ENCODE results near the gene CCDC93.
"Not testable (repeated sequence)": the region's sequence is repeated elsewhere in the genome, so short reads cannot be mapped to it uniquely, and the experiment has no call there.

CCDC93 gene

GRCh38 chr2:118044854-118045253 lies 31.0 kb upstream of the CCDC93 start:
- DNase-seq, result no peak

- no peak for DNase-seq
Observed at GRCh38 chr2:118044103-118044716, 30.3 kb upstream of the CCDC93 start.

GRCh38 chr2:118040891-118041290 lies 27.0 kb upstream of the CCDC93 start:
- DNase-seq, result no peak

DNA sequence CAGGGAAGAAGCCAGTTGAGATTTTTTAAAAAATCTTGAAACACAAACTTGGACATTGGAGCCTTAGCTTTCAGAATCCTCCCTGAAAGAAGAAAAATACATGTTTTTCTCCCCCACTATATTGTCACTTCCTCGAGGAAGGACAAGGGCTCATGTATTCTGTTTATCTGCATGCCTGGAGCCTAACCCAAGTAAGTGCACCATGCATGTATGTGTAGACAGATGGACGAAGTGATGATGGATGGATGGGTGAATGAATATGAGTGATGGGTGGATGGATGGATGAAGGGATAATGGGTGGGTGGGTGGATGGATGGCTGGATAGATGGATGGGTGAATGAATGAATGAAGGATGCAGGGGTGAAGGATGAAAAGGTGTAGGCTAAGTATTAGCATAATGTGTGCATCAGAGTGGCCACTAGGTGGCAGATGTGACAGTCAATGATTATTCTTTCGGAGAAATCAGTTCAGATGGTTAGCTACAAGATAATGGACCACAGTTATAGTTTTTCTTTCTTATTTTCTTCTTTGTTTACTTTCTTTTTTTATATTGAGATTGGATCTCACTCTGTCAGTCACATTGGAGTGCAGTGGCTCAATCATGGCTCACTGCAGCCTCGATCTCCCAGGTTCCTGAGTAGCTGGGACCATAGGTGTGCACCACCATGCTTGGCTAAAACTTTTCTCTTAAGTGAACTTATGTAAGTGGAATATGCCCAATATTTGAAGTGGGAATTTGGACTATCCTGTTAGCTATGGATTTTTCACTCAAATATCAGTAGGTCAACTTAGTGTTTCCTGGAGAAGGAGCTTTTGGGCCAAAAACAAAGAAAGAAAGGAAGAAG lies 18.5 kb upstream of the CCDC93 start:
- DNase-seq, result no peak

GRCh38 chr2:118031566-118031965 lies 17.7 kb upstream of the CCDC93 start:
- DNase-seq, result no peak

GRCh38 chr2:118029025-118029424 lies 15.2 kb upstream of the CCDC93 start:
- DNase-seq, result no peak

- DNase-seq, result no peak
Observed at GRCh38 chr2:118021356-118021755, 7.5 kb upstream of the CCDC93 start.

DNA sequence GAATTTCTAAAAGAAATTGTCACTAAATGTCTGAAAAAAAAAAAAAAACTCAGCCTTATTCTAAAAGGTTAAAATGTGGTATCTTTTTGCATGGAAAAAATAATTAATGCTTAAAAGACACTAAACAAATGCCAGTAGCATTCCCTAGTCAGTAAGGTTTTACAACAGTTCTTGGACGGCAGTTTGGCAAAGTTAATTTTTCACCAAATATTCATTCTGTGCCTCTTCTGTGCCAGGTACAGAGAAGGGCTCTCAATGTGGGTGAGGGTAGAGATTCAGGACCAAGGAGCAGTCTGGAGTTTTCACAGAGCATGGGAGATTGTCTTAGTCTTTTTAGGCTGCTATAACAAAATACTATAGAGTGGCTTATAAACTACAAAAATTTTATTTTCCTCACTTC lies 6.0 kb upstream of the CCDC93 start:
- DNase-seq, result no peak

- peak; percentile 44 for DNase-seq
Observed at GRCh38 chr2:118016911-118017310, 3.0 kb upstream of the CCDC93 start.

DNA sequence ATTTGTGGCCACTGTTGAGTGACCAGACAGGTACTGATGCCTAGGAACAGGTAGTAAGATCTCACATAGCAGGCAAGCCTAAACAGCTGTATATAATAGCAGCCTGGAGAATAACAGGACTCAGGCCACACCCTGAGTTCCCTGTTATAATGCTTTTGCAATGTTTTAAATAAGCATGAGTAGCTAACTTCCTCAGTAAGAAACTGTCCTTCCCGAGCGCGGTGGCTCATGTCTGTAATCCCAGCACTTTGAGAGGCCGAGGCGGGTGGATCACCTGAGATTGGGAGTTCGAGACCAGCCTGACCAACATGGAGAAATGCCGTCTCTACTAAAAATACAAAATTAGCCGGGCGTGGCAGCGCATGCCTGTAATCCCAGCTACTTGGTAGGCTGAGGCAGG lies 1.9 kb upstream of the CCDC93 start:
- DNase-seq, result not testable (repeated sequence)

GRCh38 chr2:118014492-118014824 lies 588 bp upstream of the CCDC93 start:
- no peak for DNase-seq

DNA sequence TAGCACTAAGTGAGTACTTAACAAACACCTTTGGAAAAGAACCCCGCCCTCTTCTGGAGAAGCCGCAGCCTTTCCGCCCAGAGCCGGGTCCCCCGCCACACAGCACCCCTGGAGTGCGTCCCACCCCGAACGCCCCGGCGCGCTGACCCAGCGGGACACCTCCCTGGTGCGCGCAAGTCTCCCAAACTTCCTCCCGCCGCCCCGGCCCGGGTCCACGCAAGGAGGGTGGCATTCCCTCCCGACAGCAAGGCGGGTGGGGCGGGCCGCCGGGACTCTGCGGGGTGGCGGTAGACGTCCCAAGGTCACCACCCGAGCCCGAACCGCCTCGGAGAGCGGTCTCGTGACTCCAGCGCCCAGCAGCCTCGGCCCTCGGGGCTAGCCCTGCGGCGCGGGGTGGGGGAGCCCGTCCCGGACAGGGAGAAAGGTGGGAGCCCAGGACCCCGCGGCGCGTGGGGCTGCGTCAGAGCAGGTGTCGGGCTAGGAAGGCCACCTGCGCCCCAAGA lies 598 bp downstream of the CCDC93 start:
- no peak for DNase-seq

DNA sequence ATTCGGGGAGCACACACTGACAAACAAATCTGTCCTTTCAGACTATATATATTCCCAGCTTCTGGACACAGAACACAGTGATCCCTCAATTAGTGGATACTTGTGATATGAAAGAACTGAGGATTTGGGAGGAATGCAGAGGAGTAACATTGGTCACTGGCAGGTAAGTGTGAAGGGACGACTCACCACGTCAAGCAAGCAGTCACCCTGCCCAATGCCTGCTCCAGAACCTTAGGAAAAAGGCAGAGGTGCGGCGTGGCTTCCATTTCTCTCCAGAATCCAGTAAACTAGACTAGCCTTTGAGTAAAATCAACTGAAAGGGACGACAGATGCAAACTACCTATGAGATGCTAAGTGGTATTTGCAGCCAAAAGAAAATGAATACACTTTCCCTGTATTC lies 1.1 kb downstream of the CCDC93 start:
- no peak for DNase-seq

- DNase-seq, result no peak
Observed at GRCh38 chr2:118010473-118010872, 3.4 kb downstream of the CCDC93 start.

GRCh38 chr2:118006861-118007260 lies 7.0 kb downstream of the CCDC93 start:
- DNase-seq, result no peak

DNA sequence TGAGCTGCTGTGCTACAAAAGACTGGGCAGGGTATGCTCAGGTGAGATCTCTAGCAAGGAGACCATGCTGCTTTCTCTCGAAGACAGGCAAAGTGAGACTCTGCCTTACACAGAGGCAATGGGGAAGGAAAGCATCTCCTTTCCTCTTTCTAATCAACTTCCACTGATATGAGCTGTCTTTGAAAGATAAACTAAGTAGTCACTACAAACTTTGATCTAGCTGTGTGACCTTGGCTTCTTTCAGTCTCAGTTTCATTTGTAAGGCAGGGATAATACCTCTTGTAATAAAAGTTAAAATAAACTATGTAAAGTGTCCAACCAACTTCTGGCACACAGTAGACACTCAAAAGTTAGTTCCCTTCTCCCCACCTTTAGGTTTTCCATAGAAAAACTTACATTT lies 7.5 kb downstream of the CCDC93 start:
- no peak for DNase-seq

- peak; percentile 53 for DNase-seq
Observed at GRCh38 chr2:118003396-118003824, 10.5 kb downstream of the CCDC93 start.

DNA sequence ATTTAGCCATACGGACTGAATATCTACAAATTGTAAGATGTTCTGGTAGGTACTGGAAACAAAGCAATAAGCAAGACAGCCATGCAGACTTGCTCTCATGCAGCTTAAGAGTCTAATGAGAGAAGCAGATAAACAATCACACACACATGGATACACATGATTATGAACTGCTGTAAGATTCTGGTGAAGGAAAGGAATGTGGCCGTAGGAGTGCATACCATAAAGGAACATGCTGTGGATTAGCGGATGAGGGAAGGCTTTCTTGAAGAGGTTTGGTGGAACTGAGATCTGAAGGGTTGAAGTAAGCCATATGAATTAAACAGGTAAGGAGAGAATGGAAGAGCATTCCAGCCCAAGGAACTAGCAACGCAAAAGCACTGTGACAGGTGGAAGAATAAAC lies 13.8 kb downstream of the CCDC93 start:
- no peak for DNase-seq

DNA sequence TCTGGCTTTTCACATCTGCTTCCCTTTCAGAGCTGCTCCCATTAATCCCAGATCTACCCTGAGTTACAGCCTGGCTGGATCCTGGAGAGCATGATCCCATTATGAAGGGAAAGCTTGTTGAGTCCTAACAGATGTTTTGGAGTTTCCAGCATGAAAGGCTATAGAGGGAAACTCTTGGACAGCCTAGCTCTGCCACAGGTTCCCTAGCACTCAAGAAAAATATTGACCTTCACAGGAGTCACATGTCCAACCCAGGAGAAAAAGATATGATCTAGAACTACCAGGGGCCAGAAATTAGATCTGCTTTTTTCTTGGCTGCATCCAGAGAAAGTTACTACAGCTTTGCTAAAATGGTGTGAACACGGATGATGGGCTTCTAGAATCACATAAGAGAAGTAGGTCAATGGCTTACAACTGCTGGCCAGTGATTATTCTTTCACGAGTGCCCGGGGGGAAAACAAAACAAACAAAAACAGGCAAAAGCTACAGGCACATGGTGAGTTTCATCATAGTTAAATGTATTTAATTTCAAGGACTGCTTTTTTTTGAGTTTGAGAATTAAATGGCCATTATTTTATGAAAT lies 15.9 kb downstream of the CCDC93 start:
- DNase-seq, result no peak

- DNase-seq, result no peak
Observed at GRCh38 chr2:117996525-117996924, 17.3 kb downstream of the CCDC93 start.

GRCh38 chr2:117994729-117995128 lies 19.1 kb downstream of the CCDC93 start:
- DNase-seq, result no peak

DNA sequence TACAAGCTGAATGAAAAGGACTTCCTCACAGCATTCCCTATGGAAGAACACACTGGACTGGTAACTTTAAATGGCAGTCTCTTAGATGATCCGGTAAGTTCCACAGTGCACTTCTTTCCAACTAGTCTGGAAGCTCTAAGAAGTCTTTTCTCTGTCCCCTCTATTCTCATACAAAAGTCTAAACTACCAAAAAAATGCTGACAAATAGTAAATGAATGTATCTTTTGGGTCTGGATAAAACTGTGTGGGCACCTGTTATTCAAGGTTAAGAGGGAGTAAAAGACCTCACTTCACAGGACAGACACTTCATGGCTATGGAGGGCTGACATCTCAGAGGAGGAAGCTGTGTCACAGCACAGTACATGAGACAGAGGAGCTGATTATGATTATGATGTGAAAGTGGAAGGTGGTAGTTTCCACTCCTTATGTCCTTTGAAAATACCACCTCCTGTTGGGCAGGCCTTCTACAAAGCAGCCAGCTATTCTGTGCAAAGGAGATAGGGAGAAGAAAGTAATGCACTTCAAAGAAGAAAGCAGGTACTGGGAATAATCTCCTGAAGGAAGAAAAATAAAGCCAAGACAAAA lies 23.9 kb downstream of the CCDC93 start:
- DNase-seq, result no peak

GRCh38 chr2:117987121-117987520 lies 26.7 kb downstream of the CCDC93 start:
- DNase-seq, result no peak

GRCh38 chr2:117985092-117985491 lies 28.8 kb downstream of the CCDC93 start:
- no peak for DNase-seq

Data from SIG-M5 (cell line).